Uterus (tissue), 4 donors: ENCODE measurements around the gene CEACAM3. TPM values are rescaled to one million over a fixed set of nuclear protein-coding genes. Genes with fewer than 3 reads are reported as not detected.

ENCODE experiments used
- DNase-seq, 2 donors: peaks; one replicate each; pipeline ENCODE4 v3.0.0-alpha.2; 2019 to 2020
- H3K27ac ChIP-seq, 2 donors: fragments of 200-600 bp; sonication (generic); 1 replicate in 1 of 2; 2 replicates in 1 of 2; pipeline ENCODE4 v1.5.1; 2016 to 2018
- H3K27me3 ChIP-seq, 2 donors: fragments of 200-600 bp; sonication (generic); one replicate each; pipeline ENCODE4 v1.5.1; 2018 to 2019; ENCODE audit warnings: control low read depth in 1 of 2
- H3K36me3 ChIP-seq, 2 donors: fragments of 200-600 bp; sonication (generic); one replicate each; pipeline ENCODE4 v1.5.1; 2019; ENCODE audit warnings: control low read depth in 1 of 2
- H3K4me1 ChIP-seq, 2 donors: fragments of 200-600 bp; sonication (generic); one replicate each; pipeline ENCODE4 v1.5.1; 2018 to 2019; ENCODE audit warnings: control low read depth in 1 of 2
- H3K4me3 ChIP-seq, 2 donors: fragments of 200-600 bp; sonication (generic); 1 replicate in 1 of 2; 2 replicates in 1 of 2; pipeline ENCODE4 v1.5.1; 2018 to 2019; ENCODE audit warnings: mild to moderate bottlenecking in 1 of 2
- H3K9me3 ChIP-seq, 2 donors: fragments of 200-600 bp; sonication (generic); one replicate each; pipeline ENCODE4 v1.5.1; 2019; ENCODE audit warnings: control low read depth in 1 of 2
- CTCF ChIP-seq, 4 experiments: fragments of 200-600 bp in 2 of 4; fragments of 450-650 bp in 2 of 4; sonication (generic) in 2 of 4; IDR thresholded peaks; one replicate each; pipeline ENCODE4 v1.5.1; 2016 to 2019; ENCODE audit warnings: antibody characterized with exemption in 4 of 4, mild to moderate bottlenecking in 2 of 4, moderate library complexity in 1 of 4
- POLR2A ChIP-seq, 2 donors: fragments of 450-650 bp; IDR thresholded peaks; one replicate each; pipeline ENCODE4 v1.6.1; 2016; ENCODE audit warnings: antibody characterized with exemption in 2 of 2, mild to moderate bottlenecking in 1 of 2, moderate library complexity in 1 of 2
- intact Hi-C: fragments of 100-400 bp; cut with DNase I; formaldehyde crosslinking; loops from one replicate; pipeline ENCODE4 v1.15.1; 2023; ENCODE audit warnings: low total_unique reads
- total RNA-seq, 4 donors: library from RNA; depleted of rRNA in 3 of 4; stranded (reverse); fragments of >200 nt in 3 of 4; gene quantifications; one replicate each; pipeline versions ENCODE4 v1.1.0 to v1.2.4, GENCODE V29; 2014 to 2023
- donor health status: DM: yes; HTN: yes; CAD: no.

The CEACAM3 gene
- total RNA-seq, 4 donors from 2014 or later, result not detected

GRCh38 chr19:41847351-41848105 lies 51.1 kb downstream of the CEACAM3 start:
- H3K4me1 ChIP-seq, result no peaks in the 10 kb centered on the region
- H3K36me3 ChIP-seq, result no peaks in the 10 kb centered on the region
- H3K9me3 ChIP-seq, result no peaks in the 10 kb centered on the region
- DNase-seq, result no peak
- no peak overlapping the region for H3K4me3 ChIP-seq
- H3K27ac ChIP-seq, result no peak overlapping the region
- H3K27me3 ChIP-seq, result no peaks in the 10 kb centered on the region
- TF ChIP-seq CTCF (IDR thresholded peaks at IDR 0.05) (no peak), POLR2A (IDR thresholded peaks at IDR 0.05) (no peak)
- intact Hi-C loops, result no loop called here

GRCh38 chr19:41848666-41849065 lies 52.3 kb downstream of the CEACAM3 start:
- no peaks in the 10 kb centered on the region for H3K36me3 ChIP-seq
- H3K27ac ChIP-seq, result no peak overlapping the region
- H3K4me1 ChIP-seq, result no peaks in the 10 kb centered on the region
- no peaks in the 10 kb centered on the region for H3K9me3 ChIP-seq
- intact Hi-C loops, result no loop called here
- TF ChIP-seq POLR2A (IDR thresholded peaks at IDR 0.05) (no peak), CTCF (IDR thresholded peaks at IDR 0.05) (no peak)
- no peaks in the 10 kb centered on the region for H3K27me3 ChIP-seq
- DNase-seq, result no peak
- H3K4me3 ChIP-seq, result no peak overlapping the region

- intact Hi-C loops, result no loop called here
- no peak overlapping the region for H3K4me3 ChIP-seq
- TF ChIP-seq CTCF (IDR thresholded peaks at IDR 0.05) (no peak), POLR2A (IDR thresholded peaks at IDR 0.05) (no peak)
- no peak for DNase-seq
- H3K27me3 ChIP-seq, result no peaks in the 10 kb centered on the region
- H3K27ac ChIP-seq, result no peak overlapping the region
- no peaks in the 10 kb centered on the region for H3K36me3 ChIP-seq
- no peaks in the 10 kb centered on the region for H3K9me3 ChIP-seq
- no peaks in the 10 kb centered on the region for H3K4me1 ChIP-seq
These were observed 52.7 kb downstream of the CEACAM3 start for GRCh38 chr19:41849067-41849466.

GRCh38 chr19:41850381-41850780 lies 54.0 kb downstream of the CEACAM3 start:
- intact Hi-C loops, result no loop called here
- Histone ChIP-seq H3K36me3 (no peaks in the 10 kb centered on the region), H3K9me3 (no peaks in the 10 kb centered on the region), H3K4me3 (no peak overlapping the region), H3K27ac (no peak overlapping the region), H3K27me3 (no peaks in the 10 kb centered on the region), H3K4me1 (no peaks in the 10 kb centered on the region)
- no peak for DNase-seq
- TF ChIP-seq CTCF (IDR thresholded peaks at IDR 0.05), result no peak
- no peak for TF ChIP-seq POLR2A (IDR thresholded peaks at IDR 0.05)

- H3K4me3 ChIP-seq, result no peak overlapping the region
- no peaks in the 10 kb centered on the region for H3K4me1 ChIP-seq
- H3K9me3 ChIP-seq, result no peaks in the 10 kb centered on the region
- no peaks in the 10 kb centered on the region for H3K27me3 ChIP-seq
- TF ChIP-seq CTCF (IDR thresholded peaks at IDR 0.05) (no peak), POLR2A (IDR thresholded peaks at IDR 0.05) (no peak)
- no peaks in the 10 kb centered on the region for H3K36me3 ChIP-seq
- DNase-seq, result no peak
- H3K27ac ChIP-seq, result no peak overlapping the region
- intact Hi-C loops, result no loop called here
These were observed 55.1 kb downstream of the CEACAM3 start for GRCh38 chr19:41851456-41851855.
